ENCODE data around the gene CCT3.

Gene CCT3

GRCh38 chr1:156376958-156377919, 39.1 kb upstream of the CCT3 start:
- no peak for DNase-seq
- in situ Hi-C loops (cut with HindIII; ENCODE audit: low pct_ligation_motif_present, low sequenced_read_pairs), result no loop called here
- H3K27ac ChIP-seq, result no peak overlapping the region
- no peak for TF ChIP-seq CTCF (IDR thresholded peaks at IDR 0.05; ENCODE audit: low read depth, low read length, missing control alignments)
- peaks cover 7% of the 10 kb centered on the region for H3K27me3 ChIP-seq (replicated peaks)
- no peak overlapping the region for H3K4me3 ChIP-seq (ENCODE audit: low read depth, low read length)
- H3K36me3 ChIP-seq (replicated peaks), result no peaks in the 10 kb centered on the region

- DNase-seq, result no peak
- in situ Hi-C loops (cut with HindIII; ENCODE audit: low pct_ligation_motif_present, low sequenced_read_pairs), result no loop called here
- no peak for TF ChIP-seq CTCF (IDR thresholded peaks at IDR 0.05; ENCODE audit: low read depth, low read length, missing control alignments)
These were observed 38.1 kb upstream of the CCT3 start for GRCh38 chr1:156376146-156376545.

GRCh38 chr1:156373546-156373945, 35.5 kb upstream of the CCT3 start:
- Histone ChIP-seq H3K4me3 (ENCODE audit: low read depth, low read length) (no peak overlapping the region), H3K27ac (no peak overlapping the region), H3K36me3 (replicated peaks) (no peaks in the 10 kb centered on the region), H3K27me3 (replicated peaks) (peaks cover 16% of the 10 kb centered on the region)
- no peak for TF ChIP-seq CTCF (IDR thresholded peaks at IDR 0.05; ENCODE audit: low read depth, low read length, missing control alignments)
- in situ Hi-C loops (cut with HindIII; ENCODE audit: low pct_ligation_motif_present, low sequenced_read_pairs), result no loop called here
- no peak for DNase-seq

More at GRCh38 chr1:156376146-156376545, 38.1 kb upstream of the CCT3 start:
- Histone ChIP-seq H3K27ac (no peak overlapping the region), H3K36me3 (replicated peaks) (no peaks in the 10 kb centered on the region), H3K27me3 (replicated peaks) (peaks cover 8% of the 10 kb centered on the region), H3K4me3 (ENCODE audit: low read depth, low read length) (no peak overlapping the region)

- peaks cover 16% of the 10 kb centered on the region for H3K27me3 ChIP-seq (replicated peaks)
- DNase-seq, result no peak
- in situ Hi-C loops (cut with HindIII; ENCODE audit: low pct_ligation_motif_present, low sequenced_read_pairs), result no loop called here
These were observed 34.8 kb upstream of the CCT3 start for GRCh38 chr1:156372876-156373275.

GRCh38 chr1:156372265-156372586, 34.1 kb upstream of the CCT3 start:
- Histone ChIP-seq H3K36me3 (replicated peaks) (no peaks in the 10 kb centered on the region), H3K27me3 (replicated peaks) (peaks cover 16% of the 10 kb centered on the region), H3K27ac (no peak overlapping the region), H3K4me3 (ENCODE audit: low read depth, low read length) (no peak overlapping the region)
- in situ Hi-C loops (cut with HindIII; ENCODE audit: low pct_ligation_motif_present, low sequenced_read_pairs), result no loop called here
- no peak for DNase-seq
- TF ChIP-seq CTCF (IDR thresholded peaks at IDR 0.05; ENCODE audit: low read depth, low read length, missing control alignments), result no peak

More at GRCh38 chr1:156372876-156373275, 34.8 kb upstream of the CCT3 start:
- Histone ChIP-seq H3K4me3 (ENCODE audit: low read depth, low read length) (no peak overlapping the region), H3K27ac (no peak overlapping the region), H3K36me3 (replicated peaks) (no peaks in the 10 kb centered on the region)
- TF ChIP-seq CTCF (IDR thresholded peaks at IDR 0.05; ENCODE audit: low read depth, low read length, missing control alignments), result no peak

Measured in brain microvascular endothelial cell (primary cell).